ENCODE measurements around the gene TPCN2.

Gene TPCN2

GRCh38 chr11:69009441-69010211, 39.1 kb upstream of the TPCN2 start:
- ATAC-seq: no peak; the same call in 2 of the 3 replicates
- TF ChIP-seq RARB (CRISPR knock-in tag; IDR thresholded peaks at IDR 0.05): no peak
- TF ChIP-seq ZC3H10 (CRISPR knock-in tag; IDR thresholded peaks at IDR 0.05): no peak
- no peak for TF ChIP-seq TCF4 (CRISPR knock-in tag; IDR thresholded peaks at IDR 0.05; ENCODE audit: borderline replicate concordance)
- TF ChIP-seq ZNF565 (CRISPR knock-in tag; conservative IDR thresholded peaks at IDR 0.05; ENCODE audit: low read depth): no peak

GRCh38 chr11:69010361-69010891, 38.3 kb upstream of the TPCN2 start:
- ATAC-seq: no peak

GRCh38 chr11:69010964-69011623, 37.6 kb upstream of the TPCN2 start:
- ATAC-seq: no peak
- TF ChIP-seq ZNF565 (CRISPR knock-in tag; conservative IDR thresholded peaks at IDR 0.05; ENCODE audit: low read depth): no peak

More at GRCh38 chr11:69010361-69010891, 38.3 kb upstream of the TPCN2 start:
- no peak for TF ChIP-seq POU6F1 (CRISPR knock-in tag; IDR thresholded peaks at IDR 0.05; ENCODE audit: borderline replicate concordance, low read depth)
- TF ChIP-seq TCF4 (CRISPR knock-in tag; IDR thresholded peaks at IDR 0.05; ENCODE audit: borderline replicate concordance): no peak
- no peak for TF ChIP-seq PPARA (CRISPR knock-in tag; IDR thresholded peaks at IDR 0.05; ENCODE audit: borderline replicate concordance)
- TF ChIP-seq CSRNP3 (CRISPR knock-in tag; IDR thresholded peaks at IDR 0.05): no peak
- TF ChIP-seq ISL1 (CRISPR knock-in tag; IDR thresholded peaks at IDR 0.05): no peak
- TF ChIP-seq OSR1 (CRISPR knock-in tag; IDR thresholded peaks at IDR 0.05): no peak
- TF ChIP-seq CSDC2 (CRISPR knock-in tag; IDR thresholded peaks at IDR 0.05): no peak
- TF ChIP-seq TOX (CRISPR knock-in tag; IDR thresholded peaks at IDR 0.05; ENCODE audit: borderline replicate concordance): no peak
- TF ChIP-seq RARB (CRISPR knock-in tag; IDR thresholded peaks at IDR 0.05): no peak
- no peak for TF ChIP-seq ZFP3 (CRISPR knock-in tag; IDR thresholded peaks at IDR 0.05)
- no peak for TF ChIP-seq ZNF8 (CRISPR knock-in tag; IDR thresholded peaks at IDR 0.05)
- TF ChIP-seq CREB5 (CRISPR knock-in tag; IDR thresholded peaks at IDR 0.05; ENCODE audit: low read depth): no peak
- no peak for TF ChIP-seq ARNTL (CRISPR knock-in tag; IDR thresholded peaks at IDR 0.05; ENCODE audit: borderline replicate concordance, low read depth)
- no peak for TF ChIP-seq ZNF565 (CRISPR knock-in tag; conservative IDR thresholded peaks at IDR 0.05; ENCODE audit: low read depth)
- no peak for TF ChIP-seq ZC3H10 (CRISPR knock-in tag; IDR thresholded peaks at IDR 0.05)

- TF ChIP-seq SNAI2 (CRISPR knock-in tag; IDR thresholded peaks at IDR 0.05) (no peak), GLIS3 (CRISPR knock-in tag; IDR thresholded peaks at IDR 0.05) (no peak), ISL1 (CRISPR knock-in tag; IDR thresholded peaks at IDR 0.05) (no peak), ESRRG (CRISPR knock-in tag; IDR thresholded peaks at IDR 0.05) (no peak), CREB5 (CRISPR knock-in tag; IDR thresholded peaks at IDR 0.05; ENCODE audit: low read depth) (no peak), ARNTL (CRISPR knock-in tag; IDR thresholded peaks at IDR 0.05; ENCODE audit: borderline replicate concordance, low read depth) (no peak)
- ATAC-seq: no peak
Measured at GRCh38 chr11:69011624-69012091, 37.1 kb upstream of the TPCN2 start.
